ENCODE data around the gene COX4I1.

COX4I1 gene

DNA sequence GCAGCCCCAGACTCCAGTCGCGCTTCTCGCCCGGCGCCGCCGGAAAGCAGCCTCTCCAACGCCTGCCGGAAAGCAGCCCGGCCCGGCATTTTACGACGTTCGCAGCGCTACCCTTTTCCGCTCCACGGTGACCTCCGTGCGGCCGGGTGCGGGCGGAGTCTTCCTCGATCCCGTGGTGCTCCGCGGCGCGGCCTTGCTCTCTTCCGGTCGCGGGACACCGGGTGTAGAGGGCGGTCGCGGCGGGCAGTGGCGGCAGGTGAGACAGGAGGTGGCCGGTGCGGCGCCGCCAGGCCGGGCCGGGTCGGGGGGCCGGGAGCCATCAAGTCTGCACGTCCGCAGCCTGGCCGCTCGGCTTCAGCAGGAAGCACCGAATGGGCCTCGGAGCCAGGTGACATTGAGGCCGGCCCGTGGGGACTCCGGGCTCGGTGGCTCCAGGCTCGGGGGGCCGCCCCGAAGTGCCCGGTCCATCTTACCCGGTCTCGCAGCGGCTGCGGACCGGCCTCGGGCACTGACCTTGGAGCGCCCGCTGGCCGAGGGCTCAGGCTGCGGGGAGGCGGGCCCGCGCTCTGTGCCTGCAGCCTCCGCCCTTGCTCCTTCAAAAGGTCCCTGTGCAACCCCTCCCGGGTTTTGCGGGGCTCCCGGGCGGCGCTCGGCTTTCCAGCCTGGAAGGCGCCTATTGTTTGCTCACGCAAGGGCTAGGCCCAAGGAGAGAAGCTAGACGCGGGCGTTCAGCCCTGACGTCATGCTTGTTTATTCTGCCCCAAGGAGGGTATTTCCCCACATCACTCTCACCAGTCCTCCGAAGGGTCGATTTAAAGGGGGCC, at the start of gene COX4I1, which contains the start of gene EMC8:
COX4I1 (plus strand) TSS at position 199 of the 824 bp plus-strand sequence. CDS start 1,511 bp downstream, outside the sequence.
EMC8 (minus strand) TSS at position 48 of the 824 bp plus-strand sequence. CDS start 249 bp downstream, outside the sequence.
- in situ Hi-C loops (cut with HindIII; ENCODE audit: low sequenced_read_pairs): loop anchor here (25.0 kb wide), 1 partner anchor 188 kb away; no protein-coding TSS in a partner anchor

GRCh38 chr16:85749771-85750145, 49.7 kb upstream of the COX4I1 start:
- in situ Hi-C loops (cut with HindIII; ENCODE audit: low sequenced_read_pairs): no loop called here

DNA sequence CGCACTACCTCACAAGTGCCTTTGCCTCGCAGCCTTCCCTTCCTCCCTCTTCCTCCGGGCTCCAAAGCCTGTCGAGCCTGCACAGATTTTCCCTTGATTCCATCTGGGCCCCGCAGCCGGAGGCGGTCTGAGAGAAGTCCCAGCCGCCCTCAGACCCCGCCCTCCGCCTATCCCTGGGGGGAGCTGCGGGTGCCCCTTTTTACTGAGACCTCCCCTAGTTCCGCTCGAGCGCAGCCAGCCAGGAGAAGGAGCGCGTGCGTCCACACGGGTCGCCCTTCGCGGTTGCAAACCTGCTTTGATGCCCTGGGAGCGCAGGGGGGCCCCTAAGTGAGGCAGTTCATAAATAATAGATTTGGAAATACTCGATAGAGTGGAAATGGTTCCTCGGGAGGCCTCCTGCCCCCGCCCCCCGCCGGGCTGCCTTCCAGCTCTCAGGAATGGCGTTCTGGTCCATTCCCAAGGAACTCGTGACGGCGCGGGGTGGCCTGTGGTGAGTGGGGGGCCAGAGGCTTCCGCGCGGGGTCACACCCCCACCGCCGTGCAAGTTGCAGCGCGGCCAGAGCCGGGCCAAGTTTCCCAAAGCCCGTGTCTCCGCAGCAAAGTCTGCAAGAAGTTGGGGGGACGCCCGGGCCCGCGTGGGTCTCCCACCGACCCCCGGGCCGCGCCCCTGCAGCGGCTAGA, 49.2 kb upstream of the COX4I1 start:
- in situ Hi-C loops (cut with HindIII; ENCODE audit: low sequenced_read_pairs): no loop called here

- in situ Hi-C loops (cut with HindIII; ENCODE audit: low sequenced_read_pairs): no loop called here
These were observed 48.4 kb upstream of the COX4I1 start, which contains the start of gene C16orf74 for GRCh38 chr16:85750827-85751697. C16orf74 (minus strand) TSS chr16:85751096; CDS start chr16:85735217, 15,879 bp downstream.

DNA sequence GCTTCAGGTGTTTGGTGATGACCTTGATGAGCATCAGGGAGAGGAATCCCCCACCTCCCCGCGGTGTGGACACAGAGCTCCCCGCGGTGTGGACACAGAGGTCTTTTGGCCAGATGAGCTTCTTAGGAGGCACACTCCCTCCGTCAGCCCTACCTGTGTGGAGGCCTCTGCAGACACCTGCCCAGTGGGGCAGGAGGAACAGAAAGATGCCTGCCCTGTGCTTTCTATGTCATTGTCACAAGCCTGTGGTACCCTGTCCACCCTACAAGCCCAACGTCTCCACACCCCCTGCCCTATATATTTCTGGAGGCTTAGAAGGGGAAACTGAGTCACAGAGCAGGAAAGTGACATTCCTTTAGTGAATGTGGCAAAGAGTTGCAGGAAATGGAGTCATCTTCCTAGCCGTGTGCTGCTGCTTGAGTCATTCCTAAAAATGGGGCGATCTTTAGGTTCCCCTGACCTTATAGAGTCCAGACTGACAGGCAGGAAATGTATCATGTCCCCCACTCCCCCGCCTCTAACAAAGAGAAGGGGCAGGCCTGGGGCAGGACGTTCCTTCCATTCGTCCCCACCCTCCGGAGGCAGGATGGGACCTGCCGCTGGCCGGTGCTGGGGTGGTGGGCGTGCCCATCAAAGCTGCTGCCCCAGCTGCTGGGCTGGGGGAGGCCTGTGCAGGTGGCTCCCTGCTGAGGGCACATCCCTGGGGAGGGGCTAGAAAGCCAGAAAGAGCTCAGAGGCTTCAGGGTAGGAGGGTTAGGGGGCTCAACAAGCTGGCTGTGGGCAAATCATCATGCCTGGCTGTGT, 47.6 kb upstream of the COX4I1 start:
- in situ Hi-C loops (cut with HindIII; ENCODE audit: low sequenced_read_pairs): no loop called here

DNA sequence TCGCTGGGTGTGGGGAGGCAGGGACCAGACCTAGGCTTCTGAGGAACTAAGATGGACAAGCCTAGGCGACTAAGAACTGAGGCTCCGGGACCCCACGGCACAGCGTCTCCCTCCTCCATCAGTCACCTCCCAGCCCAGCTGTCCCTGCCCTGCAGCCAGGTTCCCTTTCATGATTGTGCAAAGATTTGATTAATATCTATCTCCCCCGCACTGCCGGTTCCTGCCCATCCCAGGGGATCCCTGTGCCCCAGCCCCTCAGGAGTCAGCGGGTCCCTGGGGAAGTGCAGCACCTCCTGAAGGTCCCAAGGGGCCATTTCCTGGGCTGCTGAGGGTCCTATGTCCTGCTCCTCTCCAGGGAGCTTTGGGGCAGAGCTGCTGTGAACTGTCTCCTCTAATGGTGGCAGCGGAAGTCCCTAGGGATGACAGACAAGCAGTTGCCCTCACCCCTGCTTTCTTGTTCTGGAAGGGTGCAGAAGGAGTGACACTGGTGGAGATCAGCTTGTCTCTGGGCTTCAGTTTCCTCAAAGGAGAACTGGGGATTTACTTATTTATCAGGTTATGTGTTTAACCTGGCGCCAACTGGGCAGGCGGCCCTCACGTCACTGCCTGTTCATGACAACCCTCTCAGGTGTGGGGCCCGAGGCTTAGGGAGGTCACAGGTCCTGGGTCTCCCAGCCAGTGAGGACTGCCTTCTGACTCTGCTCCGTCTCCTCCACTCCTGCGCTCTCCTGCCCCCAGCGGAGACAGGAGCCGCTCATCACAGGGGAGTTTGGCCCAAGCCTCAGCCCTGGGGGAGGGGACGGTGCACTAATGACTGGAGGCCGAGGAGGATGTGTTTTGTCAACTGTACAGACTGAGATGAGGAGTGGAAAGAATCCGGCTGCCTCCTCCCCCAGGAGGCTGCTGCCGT, 46.7 kb upstream of the COX4I1 start:
- in situ Hi-C loops (cut with HindIII; ENCODE audit: low sequenced_read_pairs): no loop called here

- in situ Hi-C loops (cut with HindIII; ENCODE audit: low sequenced_read_pairs): no loop called here
These were observed 45.9 kb upstream of the COX4I1 start for GRCh38 chr16:85753559-85753958.

GRCh38 chr16:85753976-85754375, 45.5 kb upstream of the COX4I1 start:
- in situ Hi-C loops (cut with HindIII; ENCODE audit: low sequenced_read_pairs): no loop called here

GRCh38 chr16:85754413-85754812, 45.1 kb upstream of the COX4I1 start:
- in situ Hi-C loops (cut with HindIII; ENCODE audit: low sequenced_read_pairs): no loop called here

GRCh38 chr16:85755929-85756768, 43.3 kb upstream of the COX4I1 start:
- in situ Hi-C loops (cut with HindIII; ENCODE audit: low sequenced_read_pairs): no loop called here

DNA sequence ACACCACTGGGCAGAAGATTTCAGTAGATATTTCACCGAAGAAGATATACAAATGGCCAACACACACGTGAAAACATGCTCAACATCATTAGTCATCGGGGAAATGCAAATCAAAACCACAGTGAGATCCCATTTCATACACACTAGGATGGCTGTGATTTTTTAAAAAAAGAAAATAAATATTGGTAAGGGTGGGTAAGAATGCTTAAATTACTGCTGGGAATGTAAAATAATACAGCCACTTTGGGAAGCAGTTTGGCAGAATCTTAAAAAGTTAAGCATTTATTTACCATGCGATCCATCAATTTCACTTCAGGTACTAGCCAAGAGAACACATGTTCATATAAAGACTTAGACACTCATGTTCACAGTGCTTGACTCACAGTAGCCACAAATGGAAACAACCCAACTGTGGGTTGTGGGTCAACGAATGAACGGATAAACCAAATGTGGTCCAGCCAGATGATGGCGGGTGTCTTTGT, 42.1 kb upstream of the COX4I1 start:
- in situ Hi-C loops (cut with HindIII; ENCODE audit: low sequenced_read_pairs): no loop called here

- in situ Hi-C loops (cut with HindIII; ENCODE audit: low sequenced_read_pairs): no loop called here
These were observed 40.4 kb upstream of the COX4I1 start for GRCh38 chr16:85759136-85759535.

DNA sequence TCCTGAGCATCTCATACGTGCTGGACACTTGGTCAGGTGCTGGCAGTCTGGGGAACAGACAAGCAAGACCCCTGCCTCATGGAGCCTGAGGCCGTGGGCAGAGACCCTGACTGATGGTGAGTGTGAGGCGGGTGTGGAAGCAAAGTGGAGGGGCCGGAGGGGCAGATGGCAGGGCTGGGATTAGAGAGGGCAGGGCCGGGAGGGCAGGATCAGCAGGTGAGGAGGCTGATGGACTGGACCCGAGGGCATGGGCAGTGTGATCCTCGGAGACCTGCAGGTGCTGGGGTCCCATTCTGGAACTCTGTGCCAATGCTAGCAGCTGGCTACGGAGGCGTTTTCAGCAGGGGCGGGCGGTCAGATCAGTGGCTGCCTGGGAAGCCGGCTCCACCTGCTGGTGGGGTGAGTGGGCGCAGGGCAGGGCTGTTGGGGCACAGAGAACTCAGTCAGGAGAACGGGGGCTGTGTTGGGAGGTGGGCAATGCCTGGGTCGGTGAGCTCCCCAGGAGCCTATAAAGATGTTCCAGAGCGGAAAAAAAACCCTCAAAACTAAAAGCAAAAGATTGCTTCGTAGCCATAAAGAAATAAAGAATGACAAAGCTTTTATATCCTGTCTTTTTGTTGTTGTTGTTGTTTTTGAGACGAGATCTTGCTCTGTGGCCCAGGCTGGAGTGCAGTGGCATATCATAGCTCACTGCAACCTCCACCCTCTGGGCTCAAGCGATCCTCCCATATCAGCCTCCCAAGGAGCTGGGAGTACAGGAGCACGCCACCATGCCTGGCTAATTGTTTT, 39.7 kb upstream of the COX4I1 start:
- in situ Hi-C loops (cut with HindIII; ENCODE audit: low sequenced_read_pairs): loop anchor here (5.0 kb wide), 1 partner anchor 63 kb away; no protein-coding TSS in a partner anchor

DNA sequence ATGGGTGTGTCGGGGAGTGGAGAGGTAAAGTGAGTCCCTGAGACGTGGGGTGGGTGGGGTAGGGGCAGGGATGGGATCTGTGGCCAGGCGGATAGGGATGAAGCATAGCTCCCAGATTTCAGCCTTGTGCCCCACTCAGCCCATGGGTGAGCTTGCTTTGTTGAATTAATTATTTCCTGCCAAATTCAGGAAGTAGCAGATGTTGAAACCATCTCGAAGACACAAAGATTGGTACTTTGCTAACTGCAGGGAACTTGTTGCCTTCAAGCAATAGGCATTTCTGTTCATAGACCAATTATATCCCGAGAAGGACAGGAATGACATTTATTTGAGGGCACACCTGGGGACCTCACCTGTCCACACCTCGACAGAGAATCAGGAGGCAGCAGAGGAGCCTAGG, 37.6 kb upstream of the COX4I1 start:
- in situ Hi-C loops (cut with HindIII; ENCODE audit: low sequenced_read_pairs): loop anchor here (5.0 kb wide), 1 partner anchor 65 kb away; no protein-coding TSS in a partner anchor

DNA sequence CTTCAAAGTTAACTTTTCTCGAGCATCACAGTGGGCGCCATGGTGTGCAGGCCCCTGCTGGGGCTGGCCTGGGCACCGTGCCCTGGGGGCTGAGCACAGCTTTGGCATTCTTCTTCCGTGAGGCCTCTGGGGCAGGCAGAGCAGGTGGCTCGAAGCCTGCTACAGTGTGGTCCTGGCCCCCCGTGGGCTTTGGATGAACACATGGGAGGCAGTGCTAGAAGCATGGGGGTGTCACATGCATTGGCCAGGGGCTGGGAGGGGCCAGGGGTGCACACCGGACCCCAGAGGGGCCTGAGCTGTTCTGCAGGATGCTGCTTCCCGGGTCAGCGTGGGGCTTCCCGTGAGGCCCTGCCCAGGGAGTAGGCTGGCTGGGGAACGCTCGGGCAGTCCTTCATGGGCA, 36.5 kb upstream of the COX4I1 start:
- in situ Hi-C loops (cut with HindIII; ENCODE audit: low sequenced_read_pairs): loop anchor here (5.0 kb wide), 1 partner anchor 66 kb away; no protein-coding TSS in a partner anchor

GRCh38 chr16:85763616-85764015, 35.9 kb upstream of the COX4I1 start:
- in situ Hi-C loops (cut with HindIII; ENCODE audit: low sequenced_read_pairs): loop anchor here (5.0 kb wide), 1 partner anchor 66 kb away; no protein-coding TSS in a partner anchor

GRCh38 chr16:85765211-85765610, 34.3 kb upstream of the COX4I1 start:
- in situ Hi-C loops (cut with HindIII; ENCODE audit: low sequenced_read_pairs): no loop called here

All from endothelial cell of hepatic sinusoid (primary cell).